Vagina (tissue), 2 donors: ENCODE results near the gene MELK.

ENCODE experiments used
- CTCF ChIP-seq, 3 experiments: fragments of 450-650 bp in 2 of 3; fragments of 200-600 bp in 1 of 3; sonication (generic) in 1 of 3; IDR thresholded peaks; one replicate each; pipeline ENCODE4 v1.5.1; 2017 to 2019; ENCODE audit warnings: antibody characterized with exemption in 3 of 3, mild to moderate bottlenecking in 2 of 3, moderate library complexity in 2 of 3
- POLR2A ChIP-seq, 2 donors: fragments of 450-650 bp; IDR thresholded peaks; one replicate each; pipeline ENCODE4 v1.6.1; 2017; ENCODE audit warnings: antibody characterized with exemption in 2 of 2, mild to moderate bottlenecking in 2 of 2, moderate library complexity in 2 of 2

GRCh38 chr9:36671561-36671960 lies 98.9 kb downstream of the MELK start:
- TF ChIP-seq CTCF (IDR thresholded peaks at IDR 0.05) = no peak
- TF ChIP-seq POLR2A (IDR thresholded peaks at IDR 0.05) = no peak
